GM18909 (cell line): ENCODE data around the gene AMDHD1.
"Not testable (repeated sequence)": the region's sequence is repeated elsewhere in the genome, so short reads cannot be mapped to it uniquely, and the experiment has no call there.

ENCODE experiments used
- ATAC-seq: cut with Tn5 transposase; IDR thresholded peaks from one replicate; pipeline ENCODE4 v1.9.1; 2021; ENCODE audit warnings: mild to moderate bottlenecking; ENCODE audit not compliant: unreplicated experiment, poor library complexity

AMDHD1 gene

GRCh38 chr12:95962222-95962621 lies 19.1 kb downstream of the AMDHD1 start:
- no peak for ATAC-seq

GRCh38 chr12:95963096-95963495 lies 20.0 kb downstream of the AMDHD1 start:
- ATAC-seq: no peak

- no peak for ATAC-seq
These were observed 23.2 kb downstream of the AMDHD1 start for GRCh38 chr12:95966287-95966870.

GRCh38 chr12:95967301-95967700 lies 24.2 kb downstream of the AMDHD1 start:
- ATAC-seq: no peak

GRCh38 chr12:95969116-95969515 lies 26.0 kb downstream of the AMDHD1 start:
- not testable (repeated sequence) for ATAC-seq

- no peak for ATAC-seq
These were observed 27.8 kb downstream of the AMDHD1 start for GRCh38 chr12:95970905-95971304.

- no peak for ATAC-seq
These were observed 29.8 kb downstream of the AMDHD1 start for GRCh38 chr12:95972832-95973456.

GRCh38 chr12:95974358-95974757 lies 31.2 kb downstream of the AMDHD1 start:
- ATAC-seq: no peak

GRCh38 chr12:95975491-95975890 lies 32.4 kb downstream of the AMDHD1 start:
- ATAC-seq: no peak

- no peak for ATAC-seq
These were observed 33.3 kb downstream of the AMDHD1 start for GRCh38 chr12:95976416-95976832.

- ATAC-seq: no peak
These were observed 34.7 kb downstream of the AMDHD1 start for GRCh38 chr12:95977764-95978305.

- ATAC-seq: no peak
These were observed 35.2 kb downstream of the AMDHD1 start for GRCh38 chr12:95978351-95978750.

- ATAC-seq: no peak
These were observed 35.6 kb downstream of the AMDHD1 start for GRCh38 chr12:95978774-95979173.

- ATAC-seq: no peak
These were observed 37.3 kb downstream of the AMDHD1 start for GRCh38 chr12:95980437-95980836.

GRCh38 chr12:95982602-95983001 lies 39.5 kb downstream of the AMDHD1 start:
- ATAC-seq: no peak

GRCh38 chr12:95984682-95985081 lies 41.6 kb downstream of the AMDHD1 start:
- ATAC-seq: no peak

- no peak for ATAC-seq
These were observed 43.8 kb downstream of the AMDHD1 start for GRCh38 chr12:95986635-95987570.

GRCh38 chr12:95988506-95989275 lies 45.6 kb downstream of the AMDHD1 start:
- ATAC-seq: no peak

- ATAC-seq: no peak
These were observed 46.5 kb downstream of the AMDHD1 start for GRCh38 chr12:95989504-95990123.

- no peak for ATAC-seq
These were observed 47.0 kb downstream of the AMDHD1 start for GRCh38 chr12:95990136-95990535.
